K562 (cell line): ENCODE results near the gene SPOUT1. TPM values are rescaled to one million over a fixed set of nuclear protein-coding genes. Genes with fewer than 3 reads are reported as not detected.
A peak's percentile ranks its signal among the peaks of the same experiment; 100 is the strongest.

Experiments
- BCOR ChIP-seq: fragments of 450-650 bp; IDR thresholded peaks from 2 replicates; pipeline ENCODE4 v1.6.1; 2016
- CBX5 ChIP-seq: IDR thresholded peaks from 2 replicates; pipeline ENCODE4 v1.6.1; 2014; ENCODE audit warnings: low read depth, borderline replicate concordance
- CCAR2 ChIP-seq: fragments of 200-400 bp; formaldehyde crosslinking; IDR thresholded peaks from 2 replicates; pipeline ENCODE4 v1.6.1; 2017; ENCODE audit warnings: mild to moderate bottlenecking, low read depth, low read length
- CREBBP ChIP-seq: IDR thresholded peaks from one replicate; pipeline ENCODE4 v1.6.1; 2012; ENCODE audit warnings: low read depth, mild to moderate bottlenecking, control low read depth, inconsistent platforms, low read length
- GABPB2 ChIP-seq: fragments of 250-450 bp; sonication (Bioruptor Pico); conservative IDR thresholded peaks from 2 replicates; pipeline ENCODE4 v1.5.1; 2021; ENCODE audit warnings: mild to moderate bottlenecking
- NR2C1 ChIP-seq, 2 experiments: fragments of 450-650 bp; IDR thresholded peaks; 2 replicates each; pipeline ENCODE4 v1.6.1; 2017; ENCODE audit warnings: mild to moderate bottlenecking in 2 of 2, antibody characterized with exemption in 1 of 2, inconsistent platforms in 1 of 2, missing compliant biosample characterization in 1 of 2, missing genetic modification characterization in 1 of 2
- SMARCA5 ChIP-seq: fragments of 450-650 bp; IDR thresholded peaks from 2 replicates; pipeline ENCODE4 v1.6.1; 2016
- TGIF2 ChIP-seq: sonication (generic); formaldehyde crosslinking; IDR thresholded peaks from 2 replicates; pipeline ENCODE4 v1.8.1; 2022; ENCODE audit warnings: mild to moderate bottlenecking, missing genetic modification reagents, moderate library complexity
- ZFP30 ChIP-seq: fragments of 250-450 bp; sonication (Bioruptor Pico); IDR thresholded peaks from 2 replicates; pipeline ENCODE4 v1.8.0; 2022; ENCODE audit warnings: moderate library complexity, mild to moderate bottlenecking, inconsistent platforms, borderline replicate concordance
- ZNF644 ChIP-seq: fragments of 200-800 bp; sonication (Bioruptor generic); IDR thresholded peaks from 2 replicates; pipeline ENCODE4 v1.6.1; 2016; ENCODE audit warnings: low read depth, missing genetic modification characterization, missing compliant biosample characterization
- ZNF75A ChIP-seq: fragments of 450-650 bp; formaldehyde crosslinking; IDR thresholded peaks from 2 replicates; pipeline ENCODE4 v1.4.0; 2020; ENCODE audit warnings: mild to moderate bottlenecking
- polyA plus RNA-seq, 8 experiments: library from polyadenylated mRNA; depleted of rRNA in 4 of 8; stranded (reverse) in 5 of 8; unstranded in 3 of 8; fragments of >200 nt; fragmentation: Nextera tagmentation in 2 of 8; fragmentation: Illumina TruSeq in 1 of 8; extraction: Ambion mirVana in 2 of 8; extraction: Trizol in 1 of 8; gene quantifications; 2 replicates each; pipeline versions ENCODE4 v1.2.1 to v1.2.3, GENCODE V29; 2011 to 2014; ENCODE audit warnings: inconsistent platforms in 1 of 8, missing spikeins in 1 of 8
- total RNA-seq, 7 experiments: library from RNA; depleted of rRNA in 6 of 7; stranded (reverse); fragments of >200 nt in 6 of 7; fragmentation: Illumina TruSeq in 2 of 7; extraction: Trizol in 2 of 7; gene quantifications; 2 replicates each; pipeline versions ENCODE4 v1.2.1 to v1.2.3, GENCODE V29; 2011 to 2021; ENCODE audit warnings: low replicate concordance in 1 of 7
- TF ChIP-seq, protein P1 (sequence below), 2 experiments: fragments of 450-650 bp; formaldehyde crosslinking in 1 of 2; IDR thresholded peaks; 2 replicates each; pipeline versions ENCODE4 v1.4.0 to v1.6.1; 2014 to 2020; ENCODE audit warnings: mild to moderate bottlenecking in 2 of 2, borderline replicate concordance in 1 of 2, low read depth in 1 of 2
- TF ChIP-seq, protein P2 (sequence below): fragments of 450-650 bp; formaldehyde crosslinking; IDR thresholded peaks from 2 replicates; pipeline ENCODE4 v1.4.0; 2020; ENCODE audit warnings: mild to moderate bottlenecking, mixed read lengths
- TF ChIP-seq, protein P3 (sequence below): fragments of 200-800 bp; sonication (Bioruptor generic); IDR thresholded peaks from 2 replicates; pipeline ENCODE4 v1.6.1; 2017; ENCODE audit warnings: missing genetic modification characterization, missing compliant biosample characterization
- TF ChIP-seq, protein P4 (sequence below): fragments of 250-450 bp; sonication (Bioruptor Pico); IDR thresholded peaks from 2 replicates; pipeline ENCODE4 v1.4.0; 2020

SPOUT1 gene
- total and polyA plus RNA-seq, 9 of the 15 experiments (the other 6 are each of a cell fraction or from before 2014, with no cell fraction given) = 10.6 to 121 (median 37.4) TPM

DNA sequence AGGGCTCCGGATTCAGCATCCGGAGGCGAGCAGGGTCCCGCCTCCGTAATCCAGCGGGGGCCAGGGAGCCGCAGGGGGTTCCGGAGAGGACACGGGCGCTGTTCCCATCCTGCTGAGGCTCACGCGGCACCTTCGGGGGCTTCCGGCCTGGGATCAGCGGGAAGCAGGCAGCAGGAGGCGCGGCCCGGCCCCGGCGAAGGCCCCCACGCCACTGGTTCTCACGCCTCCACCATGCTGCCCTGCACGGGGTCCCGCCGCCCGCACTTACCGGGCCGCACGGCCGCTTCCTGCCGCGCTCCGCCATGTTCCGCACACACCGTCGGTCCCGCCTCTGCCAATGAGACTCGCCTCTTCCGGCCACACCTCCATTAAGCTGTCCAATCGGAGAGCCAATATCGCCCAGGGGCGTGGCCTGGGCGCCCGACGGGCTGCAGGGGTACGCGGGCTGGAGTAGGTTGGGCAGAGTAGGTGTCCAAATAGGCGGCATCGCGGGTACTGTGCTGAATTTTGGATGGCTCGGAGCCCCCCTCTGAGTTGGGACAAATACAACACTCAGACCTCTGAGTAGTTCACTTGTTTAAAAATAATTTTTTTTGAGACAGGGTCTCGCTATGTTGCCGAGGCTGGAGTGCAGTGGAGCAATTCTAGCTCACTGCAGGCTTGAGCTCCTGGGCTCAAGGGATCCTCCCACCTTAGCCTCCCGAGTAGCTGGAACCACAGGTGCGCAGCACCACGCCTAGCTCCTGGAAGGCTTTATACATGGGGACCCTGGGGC, at the start of gene SPOUT1 (continued):
- TF ChIP-seq, protein P1, sequence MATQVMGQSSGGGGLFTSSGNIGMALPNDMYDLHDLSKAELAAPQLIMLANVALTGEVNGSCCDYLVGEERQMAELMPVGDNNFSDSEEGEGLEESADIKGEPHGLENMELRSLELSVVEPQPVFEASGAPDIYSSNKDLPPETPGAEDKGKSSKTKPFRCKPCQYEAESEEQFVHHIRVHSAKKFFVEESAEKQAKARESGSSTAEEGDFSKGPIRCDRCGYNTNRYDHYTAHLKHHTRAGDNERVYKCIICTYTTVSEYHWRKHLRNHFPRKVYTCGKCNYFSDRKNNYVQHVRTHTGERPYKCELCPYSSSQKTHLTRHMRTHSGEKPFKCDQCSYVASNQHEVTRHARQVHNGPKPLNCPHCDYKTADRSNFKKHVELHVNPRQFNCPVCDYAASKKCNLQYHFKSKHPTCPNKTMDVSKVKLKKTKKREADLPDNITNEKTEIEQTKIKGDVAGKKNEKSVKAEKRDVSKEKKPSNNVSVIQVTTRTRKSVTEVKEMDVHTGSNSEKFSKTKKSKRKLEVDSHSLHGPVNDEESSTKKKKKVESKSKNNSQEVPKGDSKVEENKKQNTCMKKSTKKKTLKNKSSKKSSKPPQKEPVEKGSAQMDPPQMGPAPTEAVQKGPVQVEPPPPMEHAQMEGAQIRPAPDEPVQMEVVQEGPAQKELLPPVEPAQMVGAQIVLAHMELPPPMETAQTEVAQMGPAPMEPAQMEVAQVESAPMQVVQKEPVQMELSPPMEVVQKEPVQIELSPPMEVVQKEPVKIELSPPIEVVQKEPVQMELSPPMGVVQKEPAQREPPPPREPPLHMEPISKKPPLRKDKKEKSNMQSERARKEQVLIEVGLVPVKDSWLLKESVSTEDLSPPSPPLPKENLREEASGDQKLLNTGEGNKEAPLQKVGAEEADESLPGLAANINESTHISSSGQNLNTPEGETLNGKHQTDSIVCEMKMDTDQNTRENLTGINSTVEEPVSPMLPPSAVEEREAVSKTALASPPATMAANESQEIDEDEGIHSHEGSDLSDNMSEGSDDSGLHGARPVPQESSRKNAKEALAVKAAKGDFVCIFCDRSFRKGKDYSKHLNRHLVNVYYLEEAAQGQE (IDR thresholded peaks at IDR 0.05; ENCODE audit: borderline replicate concordance) = no peak
- TF ChIP-seq, protein P1 (CRISPR knock-in tag; IDR thresholded peaks at IDR 0.05; ENCODE audit: low read depth) = 0 out of 2 replicates have a peak, but pooled peaks have one; percentile 13
- TF ChIP-seq ZNF75A (CRISPR knock-in tag) (no peak), CREBBP (no peak), CBX5 (no peak), TGIF2 (no peak), NR2C1 (IDR thresholded peaks at IDR 0.05) (no peak), NR2C1 (tag; IDR thresholded peaks at IDR 0.05) (no peak), CCAR2 (no peak), ZFP30 (no peak), SMARCA5 (no peak), BCOR (no peak), ZNF644 (tag) (no peak), GABPB2 (CRISPR knock-in tag) (no peak)
- TF ChIP-seq, protein P2, sequence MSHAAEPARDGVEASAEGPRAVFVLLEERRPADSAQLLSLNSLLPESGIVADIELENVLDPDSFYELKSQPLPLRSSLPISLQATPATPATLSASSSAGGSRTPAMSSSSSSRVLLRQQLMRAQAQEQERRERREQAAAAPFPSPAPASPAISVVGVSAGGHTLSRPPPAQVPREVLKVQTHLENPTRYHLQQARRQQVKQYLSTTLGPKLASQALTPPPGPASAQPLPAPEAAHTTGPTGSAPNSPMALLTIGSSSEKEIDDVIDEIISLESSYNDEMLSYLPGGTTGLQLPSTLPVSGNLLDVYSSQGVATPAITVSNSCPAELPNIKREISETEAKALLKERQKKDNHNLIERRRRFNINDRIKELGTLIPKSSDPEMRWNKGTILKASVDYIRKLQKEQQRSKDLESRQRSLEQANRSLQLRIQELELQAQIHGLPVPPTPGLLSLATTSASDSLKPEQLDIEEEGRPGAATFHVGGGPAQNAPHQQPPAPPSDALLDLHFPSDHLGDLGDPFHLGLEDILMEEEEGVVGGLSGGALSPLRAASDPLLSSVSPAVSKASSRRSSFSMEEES (CRISPR knock-in tag) = no peak
- TF ChIP-seq, protein P3, sequence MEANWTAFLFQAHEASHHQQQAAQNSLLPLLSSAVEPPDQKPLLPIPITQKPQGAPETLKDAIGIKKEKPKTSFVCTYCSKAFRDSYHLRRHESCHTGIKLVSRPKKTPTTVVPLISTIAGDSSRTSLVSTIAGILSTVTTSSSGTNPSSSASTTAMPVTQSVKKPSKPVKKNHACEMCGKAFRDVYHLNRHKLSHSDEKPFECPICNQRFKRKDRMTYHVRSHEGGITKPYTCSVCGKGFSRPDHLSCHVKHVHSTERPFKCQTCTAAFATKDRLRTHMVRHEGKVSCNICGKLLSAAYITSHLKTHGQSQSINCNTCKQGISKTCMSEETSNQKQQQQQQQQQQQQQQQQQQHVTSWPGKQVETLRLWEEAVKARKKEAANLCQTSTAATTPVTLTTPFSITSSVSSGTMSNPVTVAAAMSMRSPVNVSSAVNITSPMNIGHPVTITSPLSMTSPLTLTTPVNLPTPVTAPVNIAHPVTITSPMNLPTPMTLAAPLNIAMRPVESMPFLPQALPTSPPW = no peak
- TF ChIP-seq, protein P4, sequence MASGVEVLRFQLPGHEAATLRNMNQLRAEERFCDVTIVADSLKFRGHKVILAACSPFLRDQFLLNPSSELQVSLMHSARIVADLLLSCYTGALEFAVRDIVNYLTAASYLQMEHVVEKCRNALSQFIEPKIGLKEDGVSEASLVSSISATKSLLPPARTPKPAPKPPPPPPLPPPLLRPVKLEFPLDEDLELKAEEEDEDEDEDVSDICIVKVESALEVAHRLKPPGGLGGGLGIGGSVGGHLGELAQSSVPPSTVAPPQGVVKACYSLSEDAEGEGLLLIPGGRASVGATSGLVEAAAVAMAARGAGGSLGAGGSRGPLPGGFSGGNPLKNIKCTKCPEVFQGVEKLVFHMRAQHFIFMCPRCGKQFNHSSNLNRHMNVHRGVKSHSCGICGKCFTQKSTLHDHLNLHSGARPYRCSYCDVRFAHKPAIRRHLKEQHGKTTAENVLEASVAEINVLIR (CRISPR knock-in tag) = no peak
